ENCODE data around the gene TNS2. TPM values are rescaled to one million over a fixed set of nuclear protein-coding genes. Genes with fewer than 3 reads are reported as not detected.
A peak's percentile ranks its signal among the peaks of the same experiment; 100 is the strongest.

Gene TNS2
- total and polyA plus RNA-seq, 9 of the 15 experiments (the other 6 are each of a cell fraction or from before 2014, with no cell fraction given): 0.28 to 3.1 (median 1.2) TPM; not detected in 1

- TF ChIP-seq TRIM25 (IDR thresholded peaks at IDR 0.05; ENCODE audit: borderline replicate concordance) (no peak), KLF6 (CRISPR knock-in tag; IDR thresholded peaks at IDR 0.05; ENCODE audit: borderline replicate concordance) (no peak), HNRNPL (IDR thresholded peaks at IDR 0.05; ENCODE audit: low read depth, low read length) (0 out of 2 replicates have a peak, but pooled peaks have one; percentile 54), HES1 (IDR thresholded peaks at IDR 0.05; ENCODE audit: low read depth) (no peak), ZBTB9 (CRISPR knock-in tag; IDR thresholded peaks at IDR 0.05) (no peak), ARHGAP35 (IDR thresholded peaks at IDR 0.05; ENCODE audit: partially characterized antibody) (no peak), NR2C1 (IDR thresholded peaks at IDR 0.05) (no peak), NR2C1 (tag; IDR thresholded peaks at IDR 0.05) (no peak), DLX4 (CRISPR knock-in tag; IDR thresholded peaks at IDR 0.05) (no peak), ZNF561 (CRISPR knock-in tag; conservative IDR thresholded peaks at IDR 0.05) (no peak), CTCF (IDR thresholded peaks at IDR 0.05 in 2 of 3, conservative IDR thresholded peaks at IDR 0.05 in 1 of 3; ENCODE audit: insufficient read depth in 2 of 3, low read depth in 1 of 3, low read length in 3 of 3) (no peak), MAFK (IDR thresholded peaks at IDR 0.05; ENCODE audit: low read length) (no peak)
- TF ChIP-seq, protein P1, sequence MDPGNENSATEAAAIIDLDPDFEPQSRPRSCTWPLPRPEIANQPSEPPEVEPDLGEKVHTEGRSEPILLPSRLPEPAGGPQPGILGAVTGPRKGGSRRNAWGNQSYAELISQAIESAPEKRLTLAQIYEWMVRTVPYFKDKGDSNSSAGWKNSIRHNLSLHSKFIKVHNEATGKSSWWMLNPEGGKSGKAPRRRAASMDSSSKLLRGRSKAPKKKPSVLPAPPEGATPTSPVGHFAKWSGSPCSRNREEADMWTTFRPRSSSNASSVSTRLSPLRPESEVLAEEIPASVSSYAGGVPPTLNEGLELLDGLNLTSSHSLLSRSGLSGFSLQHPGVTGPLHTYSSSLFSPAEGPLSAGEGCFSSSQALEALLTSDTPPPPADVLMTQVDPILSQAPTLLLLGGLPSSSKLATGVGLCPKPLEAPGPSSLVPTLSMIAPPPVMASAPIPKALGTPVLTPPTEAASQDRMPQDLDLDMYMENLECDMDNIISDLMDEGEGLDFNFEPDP (CRISPR knock-in tag; IDR thresholded peaks at IDR 0.05): no peak
- TF ChIP-seq, protein P2, sequence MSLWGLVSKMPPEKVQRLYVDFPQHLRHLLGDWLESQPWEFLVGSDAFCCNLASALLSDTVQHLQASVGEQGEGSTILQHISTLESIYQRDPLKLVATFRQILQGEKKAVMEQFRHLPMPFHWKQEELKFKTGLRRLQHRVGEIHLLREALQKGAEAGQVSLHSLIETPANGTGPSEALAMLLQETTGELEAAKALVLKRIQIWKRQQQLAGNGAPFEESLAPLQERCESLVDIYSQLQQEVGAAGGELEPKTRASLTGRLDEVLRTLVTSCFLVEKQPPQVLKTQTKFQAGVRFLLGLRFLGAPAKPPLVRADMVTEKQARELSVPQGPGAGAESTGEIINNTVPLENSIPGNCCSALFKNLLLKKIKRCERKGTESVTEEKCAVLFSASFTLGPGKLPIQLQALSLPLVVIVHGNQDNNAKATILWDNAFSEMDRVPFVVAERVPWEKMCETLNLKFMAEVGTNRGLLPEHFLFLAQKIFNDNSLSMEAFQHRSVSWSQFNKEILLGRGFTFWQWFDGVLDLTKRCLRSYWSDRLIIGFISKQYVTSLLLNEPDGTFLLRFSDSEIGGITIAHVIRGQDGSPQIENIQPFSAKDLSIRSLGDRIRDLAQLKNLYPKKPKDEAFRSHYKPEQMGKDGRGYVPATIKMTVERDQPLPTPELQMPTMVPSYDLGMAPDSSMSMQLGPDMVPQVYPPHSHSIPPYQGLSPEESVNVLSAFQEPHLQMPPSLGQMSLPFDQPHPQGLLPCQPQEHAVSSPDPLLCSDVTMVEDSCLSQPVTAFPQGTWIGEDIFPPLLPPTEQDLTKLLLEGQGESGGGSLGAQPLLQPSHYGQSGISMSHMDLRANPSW (CRISPR knock-in tag; IDR thresholded peaks at IDR 0.05): no peak
- TF ChIP-seq, protein P3, sequence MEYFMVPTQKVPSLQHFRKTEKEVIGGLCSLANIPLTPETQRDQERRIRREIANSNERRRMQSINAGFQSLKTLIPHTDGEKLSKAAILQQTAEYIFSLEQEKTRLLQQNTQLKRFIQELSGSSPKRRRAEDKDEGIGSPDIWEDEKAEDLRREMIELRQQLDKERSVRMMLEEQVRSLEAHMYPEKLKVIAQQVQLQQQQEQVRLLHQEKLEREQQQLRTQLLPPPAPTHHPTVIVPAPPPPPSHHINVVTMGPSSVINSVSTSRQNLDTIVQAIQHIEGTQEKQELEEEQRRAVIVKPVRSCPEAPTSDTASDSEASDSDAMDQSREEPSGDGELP (CRISPR knock-in tag; IDR thresholded peaks at IDR 0.05; ENCODE audit: borderline replicate concordance): no peak
These were observed 47.9 kb downstream of the TNS2 start, which contains the start of gene IGFBP6 (continued) for GRCh38 chr12:53097564-53098353.
